GM12872 (cell line): Measurements from ENCODE around the gene ZNF664.

Source experiments
- CTCF ChIP-seq: IDR thresholded peaks from 3 replicates; pipeline ENCODE4 v1.5.1; 2011; ENCODE audit warnings: low read depth, mild to moderate bottlenecking, low read length, moderate library complexity; ENCODE audit not compliant: insufficient read depth

The ZNF664 gene

GRCh38 chr12:124009781-124010180, 36.8 kb downstream of the ZNF664 start:
- no peak for TF ChIP-seq CTCF

- TF ChIP-seq CTCF, result no peak
Measured at GRCh38 chr12:124010687-124011086, 37.7 kb downstream of the ZNF664 start.

GRCh38 chr12:124011435-124012115, 38.6 kb downstream of the ZNF664 start:
- no peak for TF ChIP-seq CTCF

GRCh38 chr12:124013073-124013472, 40.1 kb downstream of the ZNF664 start:
- TF ChIP-seq CTCF, result no peak

GRCh38 chr12:124015494-124016461, 42.8 kb downstream of the ZNF664 start:
- TF ChIP-seq CTCF, result no peak

- no peak for TF ChIP-seq CTCF
Measured at GRCh38 chr12:124017064-124017463, 44.0 kb downstream of the ZNF664 start.

- TF ChIP-seq CTCF, result no peak
Measured at GRCh38 chr12:124018539-124018938, 45.5 kb downstream of the ZNF664 start.
